Bronchial epithelial cell (primary cell): ENCODE results near the gene PDP2. TPM values are rescaled to one million over a fixed set of nuclear protein-coding genes. Genes with fewer than 3 reads are reported as not detected.

ENCODE experiments used
- DNase-seq: peaks from one replicate; pipeline ENCODE4 v3.0.0-alpha.2; 2010; ENCODE audit warnings: low read depth
- FAIRE-seq: peaks from 2 replicates; lab custom pipeline; 2011; peaks lifted over from hg19 to GRCh38; lab: Jason Lieb, UNC
- H3K27me3 ChIP-seq: 2 replicates; pipeline ENCODE4 v1.5.1; 2011; ENCODE audit warnings: low read length; ENCODE audit not compliant: control insufficient read depth, insufficient read depth
- H3K36me3 ChIP-seq: 2 replicates; pipeline ENCODE4 v1.5.1; 2011; ENCODE audit warnings: low read length; ENCODE audit not compliant: control insufficient read depth, insufficient read depth
- H3K4me3 ChIP-seq: 2 replicates; pipeline ENCODE4 v1.5.1; 2011; ENCODE audit warnings: mild to moderate bottlenecking, low read depth, low read length, control low read depth
- total RNA-seq: library from RNA; depleted of rRNA; stranded (reverse); fragments of >200 nt; gene quantifications from 2 replicates; pipeline ENCODE4 v1.2.1, GENCODE V29; 2014
- TF ChIP-seq, protein P1 (sequence below): IDR thresholded peaks from 2 replicates; pipeline ENCODE4 v1.5.1; 2011; ENCODE audit warnings: mild to moderate bottlenecking, moderate library complexity, low read length, control low read depth, inconsistent platforms; ENCODE audit not compliant: insufficient read depth, severe bottlenecking

Gene PDP2
- total RNA-seq, 1 donor from 2014 or later: 9.0 TPM

GRCh38 chr16:66888647-66889615 lies 8.6 kb downstream of the PDP2 start:
- Histone ChIP-seq H3K36me3 (peaks cover 10% of the 10 kb centered on the region), H3K27me3 (no peaks in the 10 kb centered on the region), H3K4me3 (no peak overlapping the region)
- no peak for DNase-seq
- no peak for FAIRE-seq
- TF ChIP-seq, protein P1, sequence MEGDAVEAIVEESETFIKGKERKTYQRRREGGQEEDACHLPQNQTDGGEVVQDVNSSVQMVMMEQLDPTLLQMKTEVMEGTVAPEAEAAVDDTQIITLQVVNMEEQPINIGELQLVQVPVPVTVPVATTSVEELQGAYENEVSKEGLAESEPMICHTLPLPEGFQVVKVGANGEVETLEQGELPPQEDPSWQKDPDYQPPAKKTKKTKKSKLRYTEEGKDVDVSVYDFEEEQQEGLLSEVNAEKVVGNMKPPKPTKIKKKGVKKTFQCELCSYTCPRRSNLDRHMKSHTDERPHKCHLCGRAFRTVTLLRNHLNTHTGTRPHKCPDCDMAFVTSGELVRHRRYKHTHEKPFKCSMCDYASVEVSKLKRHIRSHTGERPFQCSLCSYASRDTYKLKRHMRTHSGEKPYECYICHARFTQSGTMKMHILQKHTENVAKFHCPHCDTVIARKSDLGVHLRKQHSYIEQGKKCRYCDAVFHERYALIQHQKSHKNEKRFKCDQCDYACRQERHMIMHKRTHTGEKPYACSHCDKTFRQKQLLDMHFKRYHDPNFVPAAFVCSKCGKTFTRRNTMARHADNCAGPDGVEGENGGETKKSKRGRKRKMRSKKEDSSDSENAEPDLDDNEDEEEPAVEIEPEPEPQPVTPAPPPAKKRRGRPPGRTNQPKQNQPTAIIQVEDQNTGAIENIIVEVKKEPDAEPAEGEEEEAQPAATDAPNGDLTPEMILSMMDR: no peak

GRCh38 chr16:66889622-66890021 lies 9.3 kb downstream of the PDP2 start:
- TF ChIP-seq, protein P1: no peak
- H3K36me3 ChIP-seq: peaks cover 9% of the 10 kb centered on the region
- DNase-seq (no peak), FAIRE-seq (no peak)
- no peak overlapping the region for H3K4me3 ChIP-seq
- no peaks in the 10 kb centered on the region for H3K27me3 ChIP-seq

DNA sequence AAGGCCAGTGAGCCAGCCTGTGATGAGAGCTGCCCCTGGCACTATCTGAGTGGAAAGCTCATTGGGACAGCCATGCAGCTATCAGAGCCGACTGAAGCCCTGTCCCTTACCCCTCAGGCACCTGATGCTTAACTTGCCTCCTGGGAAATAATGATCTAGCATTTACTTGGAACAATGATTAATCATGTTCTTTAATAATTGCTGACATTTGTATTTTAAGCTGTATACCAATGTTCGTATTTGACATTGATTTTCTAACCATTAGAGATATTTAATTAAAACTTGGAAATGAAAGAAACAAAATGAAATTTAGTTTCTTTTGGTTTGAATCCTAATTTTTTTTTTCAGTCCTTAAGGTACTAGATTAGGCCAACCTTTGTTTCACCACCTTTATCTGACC lies 10.5 kb downstream of the PDP2 start:
- TF ChIP-seq, protein P1: no peak
- Histone ChIP-seq H3K27me3 (no peaks in the 10 kb centered on the region), H3K36me3 (peaks cover under 1% of the 10 kb centered on the region), H3K4me3 (no peak overlapping the region)
- FAIRE-seq (no peak), DNase-seq (no peak)

- DNase-seq: no peak
- no peaks in the 10 kb centered on the region for H3K36me3 ChIP-seq
- no peak for FAIRE-seq
- no peaks in the 10 kb centered on the region for H3K27me3 ChIP-seq
- TF ChIP-seq, protein P1: no peak
- H3K4me3 ChIP-seq: no peak overlapping the region
Measured at GRCh38 chr16:66891360-66891759, 11.0 kb downstream of the PDP2 start.

DNA sequence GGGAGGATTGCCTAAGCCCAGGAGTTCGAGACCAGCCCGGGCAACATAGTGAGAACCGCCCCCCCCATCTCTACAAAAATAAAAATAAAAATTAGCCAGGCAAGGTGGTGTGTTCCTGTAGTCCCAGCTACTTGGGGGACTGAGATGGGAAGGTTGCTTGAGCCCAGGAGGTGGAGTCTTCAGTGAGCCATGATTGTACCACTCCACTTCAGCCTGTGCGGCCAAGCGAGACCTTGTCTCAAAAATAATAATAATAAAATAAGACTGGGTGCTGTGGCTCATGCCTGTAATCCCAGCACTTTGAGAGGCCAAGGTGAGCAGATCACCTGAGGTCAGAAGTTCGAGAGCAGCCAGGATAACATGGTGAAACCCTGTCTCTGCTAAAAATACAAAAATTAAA lies 11.5 kb downstream of the PDP2 start:
- no peak for DNase-seq
- no peak for FAIRE-seq
- Histone ChIP-seq H3K27me3 (no peaks in the 10 kb centered on the region), H3K36me3 (no peaks in the 10 kb centered on the region), H3K4me3 (no peak overlapping the region)
- TF ChIP-seq, protein P1: no peak
